Stimulated activated CD8-positive, alpha-beta memory T cell treated with anti-CD3 and anti-CD28 coated beads, Interleukin-15, amount 100 ng/mL, for 1 hour (primary cell): Measurements from ENCODE around the gene TKTL2.
"Not testable (repeated sequence)": the region's sequence is repeated elsewhere in the genome, so short reads cannot be mapped to it uniquely, and the experiment has no call there.

Experiments
- DNase-seq: peaks from one replicate; pipeline ENCODE4 v3.0.0-alpha.2; 2020; ENCODE audit warnings: low read depth

Gene TKTL2

GRCh38 chr4:163447481-163447880 lies 26.1 kb downstream of the TKTL2 start:
- DNase-seq: no peak

DNA sequence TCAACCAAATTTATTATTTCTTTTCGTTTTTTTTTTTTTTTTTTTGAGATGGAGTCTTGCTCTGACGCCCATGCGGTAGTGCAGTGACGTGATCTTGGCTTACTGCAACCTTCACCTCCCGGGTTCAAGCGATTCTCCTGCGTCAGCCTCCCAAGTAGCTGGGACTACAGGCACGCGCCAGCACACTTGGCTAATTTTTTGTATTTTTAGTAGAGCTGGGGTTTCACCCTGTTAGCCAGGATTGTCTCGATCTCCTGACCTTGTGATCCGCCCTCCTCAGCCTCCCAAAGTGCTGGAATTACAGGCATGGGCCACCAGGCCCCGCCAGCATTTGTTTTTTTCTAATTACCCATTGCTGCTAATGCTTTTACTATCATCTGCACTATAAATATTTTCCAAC lies 26.5 kb downstream of the TKTL2 start:
- not testable (repeated sequence) for DNase-seq

DNA sequence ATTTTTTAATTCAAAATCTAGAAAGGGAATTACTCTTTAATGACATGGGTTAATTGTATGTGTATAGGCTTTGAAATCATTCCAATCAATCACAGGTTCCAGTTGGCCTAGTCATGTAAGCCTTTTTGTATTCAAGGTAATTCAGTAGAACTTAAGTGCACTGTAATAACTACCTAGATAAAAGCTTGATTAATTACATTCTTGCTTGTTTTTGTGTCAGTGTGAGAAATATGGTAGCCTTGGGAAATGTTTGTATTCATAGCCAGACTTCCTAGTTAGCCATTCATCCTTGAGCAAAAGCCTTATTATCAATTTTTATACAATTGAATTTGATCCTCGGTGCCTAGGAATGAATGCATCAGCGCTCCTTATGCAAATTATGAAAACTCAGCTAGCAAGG lies 33.5 kb downstream of the TKTL2 start:
- no peak for DNase-seq
